PC-9 (cell line): ENCODE measurements around the gene FAM83C. TPM values are rescaled to one million over a fixed set of nuclear protein-coding genes. Genes with fewer than 3 reads are reported as not detected.

ENCODE experiments used
- BruUV-seq: library from RNA; stranded (reverse); fragments of 400-500 nt; replicated peaks from 2 replicates; lab custom pipeline; 2021; lab: Mats Ljungman, UMichigan
- CTCF ChIA-PET: fragments of 300-600 bp; sonication (Branson Sonifier 250); formaldehyde crosslinking; loops from one replicate; lab custom pipeline; 2022; ENCODE audit warnings: antibody characterized with exemption; lab: Charles Lee
- POLR2A ChIA-PET: fragments of 300-600 bp; sonication (Branson Sonifier 250); formaldehyde crosslinking; loops from one replicate; lab custom pipeline; 2022; ENCODE audit warnings: antibody characterized with exemption; ENCODE audit not compliant: unreplicated experiment; lab: Charles Lee
- DNase-seq, 2 experiments: peaks; one replicate each; pipeline versions ENCODE4 v3.0.0 to v3.0.0-alpha.2; 2015 to 2022; ENCODE audit warnings: mixed read lengths in 1 of 2
- H2AFZ ChIP-seq: fragments of 200-600 bp; sonication (generic); 2 replicates; pipeline ENCODE4 v1.8.1; 2017; ENCODE audit warnings: antibody characterized with exemption
- H3F3A ChIP-seq: fragments of 200-600 bp; sonication (generic); 2 replicates; pipeline ENCODE4 v1.8.1; 2017; ENCODE audit warnings: antibody characterized with exemption, mild to moderate bottlenecking, low read depth; ENCODE audit not compliant: insufficient read depth
- H3K27ac ChIP-seq: fragments of 200-600 bp; sonication (generic); 2 replicates; pipeline ENCODE4 v1.6.1; 2016; ENCODE audit warnings: mixed run types
- H3K27me3 ChIP-seq: fragments of 200-600 bp; sonication (generic); 2 replicates; pipeline ENCODE4 v1.6.1; 2016; ENCODE audit warnings: low read depth, mixed run types; ENCODE audit not compliant: insufficient read depth
- H3K36me3 ChIP-seq: fragments of 200-600 bp; sonication (generic); 2 replicates; pipeline ENCODE4 v1.6.1; 2016; ENCODE audit warnings: low read depth, mixed run types
- H3K4me1 ChIP-seq: fragments of 200-600 bp; sonication (generic); replicated peaks from 2 replicates; pipeline ENCODE4 v1.6.1; 2016; ENCODE audit warnings: mixed run types; ENCODE audit not compliant: insufficient read depth
- H3K4me2 ChIP-seq: fragments of 200-600 bp; sonication (generic); 2 replicates; pipeline ENCODE4 v1.6.1; 2017; ENCODE audit warnings: mixed run types
- H3K4me3 ChIP-seq: fragments of 200-600 bp; sonication (generic); 2 replicates; pipeline ENCODE4 v1.6.1; 2016; ENCODE audit warnings: mixed run types
- H3K79me2 ChIP-seq: fragments of 200-600 bp; sonication (generic); 2 replicates; pipeline ENCODE4 v1.6.1; 2017; ENCODE audit warnings: low read depth, mixed run types
- H3K9me2 ChIP-seq: fragments of 200-600 bp; sonication (generic); 2 replicates; pipeline ENCODE4 v1.8.1; 2017; ENCODE audit warnings: mild to moderate bottlenecking; ENCODE audit not compliant: insufficient read depth
- H3K9me3 ChIP-seq: fragments of 200-600 bp; sonication (generic); 2 replicates; pipeline ENCODE4 v1.8.1; 2016; ENCODE audit warnings: low read depth; ENCODE audit not compliant: insufficient read depth
- H4K20me1 ChIP-seq: fragments of 200-600 bp; sonication (generic); 2 replicates; pipeline ENCODE4 v1.8.1; 2017; ENCODE audit not compliant: insufficient read depth
- EZH2 ChIP-seq: fragments of 200-600 bp; sonication (generic); IDR thresholded peaks from 2 replicates; pipeline ENCODE4 v1.8.0; 2017; ENCODE audit warnings: antibody characterized with exemption, low read depth
- intact Hi-C: fragments of 100-400 bp; cut with micrococcal nuclease; formaldehyde crosslinking; loops from one replicate; pipeline ENCODE4 v1.10.0; 2022; ENCODE audit not compliant: unreplicated experiment
- total RNA-seq: library from RNA; stranded (reverse); gene quantifications from 2 replicates; pipeline ENCODE4 v1.2.3, GENCODE V29; 2021
- TF ChIP-seq, protein P1 (sequence below): fragments of 200-600 bp; sonication (generic); conservative IDR thresholded peaks from 2 replicates; pipeline ENCODE4 v1.6.1; 2017; ENCODE audit warnings: mixed run types, antibody characterized with exemption, mild to moderate bottlenecking, moderate library complexity

FAM83C gene
- total RNA-seq, 1 experiment from 2014 or later: not detected

DNA sequence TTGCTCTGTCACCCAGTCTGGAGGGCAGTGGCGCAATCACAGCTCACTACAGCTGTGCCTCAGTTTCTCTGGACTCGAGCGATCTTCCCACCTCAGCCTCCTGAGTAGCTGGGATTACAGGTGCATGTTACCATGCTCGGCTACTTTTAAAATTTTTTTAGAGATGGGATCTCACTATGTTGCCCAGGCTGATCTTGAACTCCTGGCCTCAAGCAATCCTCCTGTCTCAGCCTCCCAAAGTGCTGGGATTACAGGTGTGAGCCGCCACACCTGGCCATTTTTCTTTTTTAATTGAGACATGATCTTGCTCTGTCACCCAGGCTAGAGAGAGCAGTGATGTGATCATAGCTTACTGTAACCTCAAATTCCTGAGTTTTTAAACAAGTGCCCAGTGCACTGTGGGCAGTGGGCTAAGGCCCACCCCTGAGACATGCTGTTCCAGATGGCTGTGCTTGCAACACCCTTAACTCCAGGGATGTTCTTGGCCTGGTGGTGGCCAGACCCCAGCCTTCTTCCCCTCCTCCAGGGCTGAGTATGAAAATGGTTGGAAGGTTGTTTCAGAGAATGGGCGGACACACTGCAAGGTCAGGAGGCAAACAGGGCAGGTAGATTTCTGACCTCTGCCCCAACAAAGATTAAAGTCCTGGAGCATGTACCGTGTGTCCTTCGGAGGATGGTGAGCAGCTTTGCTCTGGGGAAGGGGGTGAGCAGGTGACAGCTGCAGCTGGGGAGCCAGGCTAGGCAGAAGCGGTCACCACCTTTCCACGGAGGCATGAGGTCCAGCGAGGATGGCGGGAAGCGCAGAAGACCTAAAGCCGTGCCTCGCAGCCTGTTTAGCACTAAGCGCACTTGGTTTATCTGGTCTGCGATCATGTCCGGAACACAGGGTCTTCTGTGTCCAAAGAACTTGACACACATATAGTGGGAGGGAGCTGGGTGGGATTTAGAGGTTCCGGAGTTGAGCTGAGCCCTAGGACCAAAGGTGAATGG, 1.4 kb upstream of the FAM83C start:
- TF ChIP-seq, protein P1, sequence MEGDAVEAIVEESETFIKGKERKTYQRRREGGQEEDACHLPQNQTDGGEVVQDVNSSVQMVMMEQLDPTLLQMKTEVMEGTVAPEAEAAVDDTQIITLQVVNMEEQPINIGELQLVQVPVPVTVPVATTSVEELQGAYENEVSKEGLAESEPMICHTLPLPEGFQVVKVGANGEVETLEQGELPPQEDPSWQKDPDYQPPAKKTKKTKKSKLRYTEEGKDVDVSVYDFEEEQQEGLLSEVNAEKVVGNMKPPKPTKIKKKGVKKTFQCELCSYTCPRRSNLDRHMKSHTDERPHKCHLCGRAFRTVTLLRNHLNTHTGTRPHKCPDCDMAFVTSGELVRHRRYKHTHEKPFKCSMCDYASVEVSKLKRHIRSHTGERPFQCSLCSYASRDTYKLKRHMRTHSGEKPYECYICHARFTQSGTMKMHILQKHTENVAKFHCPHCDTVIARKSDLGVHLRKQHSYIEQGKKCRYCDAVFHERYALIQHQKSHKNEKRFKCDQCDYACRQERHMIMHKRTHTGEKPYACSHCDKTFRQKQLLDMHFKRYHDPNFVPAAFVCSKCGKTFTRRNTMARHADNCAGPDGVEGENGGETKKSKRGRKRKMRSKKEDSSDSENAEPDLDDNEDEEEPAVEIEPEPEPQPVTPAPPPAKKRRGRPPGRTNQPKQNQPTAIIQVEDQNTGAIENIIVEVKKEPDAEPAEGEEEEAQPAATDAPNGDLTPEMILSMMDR: no peak
- TF ChIP-seq EZH2: no peak
- no peak overlapping the region for H3K4me3 ChIP-seq
- ChIA-PET POLR2A (interaction anchor here (0.7 kb wide), 1 partner anchor 246 kb away, joined by 4 read pairs; no protein-coding TSS in a partner anchor), CTCF (interaction anchor here (0.6 kb wide), 1 partner anchor 437 kb away, joined by 4 read pairs; no protein-coding TSS in a partner anchor)
- no peak overlapping the region for H2AFZ ChIP-seq
- no TSS peak for BruUV-seq
- intact Hi-C loops: no loop called here
- H3K4me2 ChIP-seq: no peak overlapping the region
- no peaks in the 10 kb centered on the region for H3K27me3 ChIP-seq
- H3K4me1 ChIP-seq: no peaks in the 10 kb centered on the region
- no peaks in the 10 kb centered on the region for H3K79me2 ChIP-seq
- no peaks in the 10 kb centered on the region for H3F3A ChIP-seq
- H3K36me3 ChIP-seq: no peaks in the 10 kb centered on the region
- H4K20me1 ChIP-seq: no peaks in the 10 kb centered on the region
- H3K9me3 ChIP-seq: no peaks in the 10 kb centered on the region
- no peak for DNase-seq
- H3K27ac ChIP-seq: no peak overlapping the region
- no peaks in the 10 kb centered on the region for H3K9me2 ChIP-seq

GRCh38 chr20:35292504-35293285, 470 bp upstream of the FAM83C start:
- Histone ChIP-seq H3K27ac (no peak overlapping the region), H4K20me1 (no peaks in the 10 kb centered on the region), H3K36me3 (no peaks in the 10 kb centered on the region), H3K4me2 (no peak overlapping the region), H3K27me3 (no peaks in the 10 kb centered on the region), H3K9me2 (no peaks in the 10 kb centered on the region), H3K4me1 (no peaks in the 10 kb centered on the region), H2AFZ (no peak overlapping the region), H3K4me3 (no peak overlapping the region), H3K9me3 (no peaks in the 10 kb centered on the region), H3F3A (no peaks in the 10 kb centered on the region), H3K79me2 (no peaks in the 10 kb centered on the region)
- intact Hi-C loops: no loop called here
- POLR2A ChIA-PET: interaction anchor here (0.7 kb wide), 1 partner anchor 247 kb away, joined by 4 read pairs; no protein-coding TSS in a partner anchor
- no peak for DNase-seq
- CTCF ChIA-PET: no interaction called here
- no TSS peak for BruUV-seq
- no peak for TF ChIP-seq EZH2
- TF ChIP-seq, protein P1: no peak

DNA sequence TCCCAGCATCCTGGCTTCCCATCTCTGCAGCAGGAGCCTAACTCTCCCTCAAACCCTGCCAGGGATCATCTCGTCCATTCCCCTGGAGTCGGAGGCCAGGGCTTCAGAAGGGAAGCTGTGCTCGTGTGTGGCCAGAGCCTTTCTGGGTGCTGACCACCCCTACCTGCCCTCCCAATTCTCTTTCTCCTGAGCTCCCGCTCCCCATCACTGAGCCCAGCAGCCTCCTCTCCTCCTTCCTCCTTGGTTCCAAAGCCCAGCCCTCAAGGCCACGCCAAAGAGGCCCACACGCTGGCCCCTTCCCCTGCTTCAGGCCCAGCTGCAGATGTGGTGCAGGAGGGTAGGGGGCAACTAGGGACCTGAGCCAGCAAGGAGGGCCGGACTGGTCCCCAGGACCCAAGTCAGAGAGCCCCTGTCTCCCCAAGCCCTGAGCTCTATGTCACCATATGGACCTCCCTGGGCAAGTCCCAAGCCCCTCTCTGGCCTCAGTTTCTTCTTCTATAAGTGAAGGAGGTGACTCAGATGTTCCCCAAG, 1.3 kb downstream of the FAM83C start:
- H2AFZ ChIP-seq: no peak overlapping the region
- POLR2A ChIA-PET: interaction anchor here (0.6 kb wide), 1 partner anchor 473 kb away, joined by 5 read pairs; no protein-coding TSS in a partner anchor
- no peaks in the 10 kb centered on the region for H3K9me3 ChIP-seq
- no peaks in the 10 kb centered on the region for H3K4me1 ChIP-seq
- no peaks in the 10 kb centered on the region for H4K20me1 ChIP-seq
- H3K36me3 ChIP-seq: no peaks in the 10 kb centered on the region
- no peaks in the 10 kb centered on the region for H3K9me2 ChIP-seq
- no peak overlapping the region for H3K4me2 ChIP-seq
- no peak overlapping the region for H3K4me3 ChIP-seq
- CTCF ChIA-PET: interaction anchor here (0.5 kb wide), 1 partner anchor 97 kb away, joined by 5 read pairs; no protein-coding TSS in a partner anchor
- BruUV-seq: no TSS peak
- no peaks in the 10 kb centered on the region for H3K79me2 ChIP-seq
- intact Hi-C loops: no loop called here
- H3F3A ChIP-seq: no peaks in the 10 kb centered on the region; the same call in 1 of the 2 replicates
- DNase-seq: no peak
- no peaks in the 10 kb centered on the region for H3K27me3 ChIP-seq
- no peak overlapping the region for H3K27ac ChIP-seq
- no peak for TF ChIP-seq EZH2
- TF ChIP-seq, protein P1: no peak
